Left lung (tissue), 10 donors: ENCODE results near the gene GLI3. TPM values are rescaled to one million over a fixed set of nuclear protein-coding genes. Genes with fewer than 3 reads are reported as not detected.

ENCODE experiments used
- ATAC-seq: fragments of 200-7000 bp; cut with Tn5 transposase; one replicate; pipeline ENCODE4 v1.9.1; 2020; ENCODE audit warnings: moderate library complexity
- DNase-seq, 4 donors: peaks; one replicate each; pipeline ENCODE4 v3.0.0-alpha.2; 2013 to 2020
- H3K27ac ChIP-seq, 2 donors: fragments of 200-600 bp; sonication (generic) in 1 of 2; one replicate each; pipeline versions ENCODE4 v1.5.0 to v1.8.0; 2020 to 2021
- H3K27me3 ChIP-seq, 2 donors: fragments of 200-600 bp; sonication (generic) in 1 of 2; one replicate each; pipeline versions ENCODE4 v1.5.0 to v1.8.0; 2020 to 2021
- H3K36me3 ChIP-seq, 2 donors: fragments of 200-600 bp; sonication (generic) in 1 of 2; one replicate each; pipeline versions ENCODE4 v1.5.0 to v1.8.0; 2020 to 2021
- H3K4me1 ChIP-seq, 2 donors: fragments of 200-600 bp; one replicate each; pipeline ENCODE4 v1.8.0; 2021
- H3K4me3 ChIP-seq, 2 donors: fragments of 200-600 bp; sonication (generic) in 1 of 2; one replicate each; pipeline versions ENCODE4 v1.5.0 to v1.8.0; 2020 to 2021; ENCODE audit warnings: mild to moderate bottlenecking in 1 of 2
- H3K9me3 ChIP-seq, 2 donors: fragments of 200-600 bp; sonication (generic) in 1 of 2; one replicate each; pipeline versions ENCODE4 v1.5.0 to v1.8.0; 2020 to 2021
- intact Hi-C, 2 donors: fragments of 100-400 bp; cut with DNase I; formaldehyde crosslinking; loops; one replicate each; pipeline versions ENCODE4 v1.11.2 to v1.14.2; 2022
- polyA plus RNA-seq, 6 donors: library from polyadenylated mRNA; unstranded; fragments of 120-200 nt; gene quantifications; one replicate each; pipeline ENCODE4 v1.2.1, GENCODE V29; 2013; ENCODE audit not compliant: insufficient read length in 6 of 6
- total RNA-seq, 2 donors: library from RNA; stranded (reverse); fragmentation: NEBNext Ultra II Directional; extraction: Animal tissue kit (Norgen Biotek cat#: 25700); gene quantifications; one replicate each; pipeline ENCODE4 v1.2.1, GENCODE V29; 2021
- TF ChIP-seq, protein P1 (sequence below), 2 donors: fragments of 200-600 bp; sonication (generic) in 1 of 2; IDR thresholded peaks; one replicate each; pipeline versions ENCODE4 v1.5.0 to v1.8.0; 2021; ENCODE audit warnings: antibody characterized with exemption in 2 of 2
- donor health status: DM: no; HTN: yes; CAD: no.
- donor health status: DM: no; HTN: no; CAD: no.

The GLI3 gene
- total and polyA plus RNA-seq, 8 donors, result 20.3 to 38.0 (median 31.3) TPM

DNA sequence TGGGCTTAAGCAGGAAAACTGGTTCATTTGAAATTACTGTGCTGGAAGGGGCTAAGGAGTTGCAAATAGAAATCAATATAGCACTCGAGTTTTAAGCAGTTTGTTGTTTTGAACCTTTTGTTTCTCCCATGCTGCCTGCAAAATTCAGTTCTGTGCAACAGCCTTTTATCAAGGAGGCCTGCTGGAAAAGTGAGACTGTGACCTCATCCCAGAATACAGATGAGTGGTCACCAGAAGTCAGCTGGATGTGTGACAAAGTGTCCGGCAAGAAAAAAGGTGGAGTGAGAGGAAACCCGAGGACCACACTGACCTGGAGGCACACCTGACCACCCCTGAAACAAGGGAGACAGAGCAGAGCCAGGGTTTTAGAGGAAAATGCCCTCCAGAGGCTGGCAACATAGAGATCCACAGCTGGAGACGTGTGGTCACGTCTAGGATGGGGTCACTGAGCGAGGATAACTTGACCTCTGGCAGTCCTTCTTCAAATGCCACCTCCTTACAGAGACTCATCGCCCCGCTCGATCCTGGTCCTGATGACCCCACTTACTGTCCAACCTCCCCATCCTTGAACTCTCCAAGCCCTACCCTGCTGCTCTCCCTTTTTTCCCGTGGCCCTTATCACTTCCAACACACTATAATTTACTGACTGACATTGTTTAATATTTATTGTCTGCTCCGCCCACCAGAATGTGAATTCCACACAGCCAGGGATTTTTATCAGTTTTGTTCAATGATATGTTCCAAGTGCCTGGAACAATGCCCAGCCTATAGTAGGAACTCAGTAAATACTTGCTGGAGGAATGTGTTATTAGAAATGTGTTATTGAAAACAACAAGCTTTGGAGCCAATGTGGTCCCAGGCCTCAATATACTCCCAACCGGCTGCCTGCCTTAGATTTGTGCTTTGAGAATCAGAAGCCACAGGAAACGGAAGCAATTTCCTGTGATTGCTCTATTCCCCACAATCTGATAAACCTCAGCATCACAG lies 243.8 kb downstream of the GLI3 start:
- ATAC-seq, result peak; percentile 35
- H3K4me1 ChIP-seq, result peaks cover 13 to 14% of the 10 kb centered on the region in 2 donors
- H3K27ac ChIP-seq, result no peak overlapping the region
- H3K27me3 ChIP-seq, result no peaks in the 10 kb centered on the region
- DNase-seq, result peak in 2 of 4 donors; percentile 89 to 92
- no peaks in the 10 kb centered on the region for H3K36me3 ChIP-seq
- no peak overlapping the region for H3K4me3 ChIP-seq
- TF ChIP-seq, protein P1, sequence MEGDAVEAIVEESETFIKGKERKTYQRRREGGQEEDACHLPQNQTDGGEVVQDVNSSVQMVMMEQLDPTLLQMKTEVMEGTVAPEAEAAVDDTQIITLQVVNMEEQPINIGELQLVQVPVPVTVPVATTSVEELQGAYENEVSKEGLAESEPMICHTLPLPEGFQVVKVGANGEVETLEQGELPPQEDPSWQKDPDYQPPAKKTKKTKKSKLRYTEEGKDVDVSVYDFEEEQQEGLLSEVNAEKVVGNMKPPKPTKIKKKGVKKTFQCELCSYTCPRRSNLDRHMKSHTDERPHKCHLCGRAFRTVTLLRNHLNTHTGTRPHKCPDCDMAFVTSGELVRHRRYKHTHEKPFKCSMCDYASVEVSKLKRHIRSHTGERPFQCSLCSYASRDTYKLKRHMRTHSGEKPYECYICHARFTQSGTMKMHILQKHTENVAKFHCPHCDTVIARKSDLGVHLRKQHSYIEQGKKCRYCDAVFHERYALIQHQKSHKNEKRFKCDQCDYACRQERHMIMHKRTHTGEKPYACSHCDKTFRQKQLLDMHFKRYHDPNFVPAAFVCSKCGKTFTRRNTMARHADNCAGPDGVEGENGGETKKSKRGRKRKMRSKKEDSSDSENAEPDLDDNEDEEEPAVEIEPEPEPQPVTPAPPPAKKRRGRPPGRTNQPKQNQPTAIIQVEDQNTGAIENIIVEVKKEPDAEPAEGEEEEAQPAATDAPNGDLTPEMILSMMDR (IDR thresholded peaks at IDR 0.05), result no peak
- intact Hi-C loops, result no loop called here
- H3K9me3 ChIP-seq, result no peaks in the 10 kb centered on the region

DNA sequence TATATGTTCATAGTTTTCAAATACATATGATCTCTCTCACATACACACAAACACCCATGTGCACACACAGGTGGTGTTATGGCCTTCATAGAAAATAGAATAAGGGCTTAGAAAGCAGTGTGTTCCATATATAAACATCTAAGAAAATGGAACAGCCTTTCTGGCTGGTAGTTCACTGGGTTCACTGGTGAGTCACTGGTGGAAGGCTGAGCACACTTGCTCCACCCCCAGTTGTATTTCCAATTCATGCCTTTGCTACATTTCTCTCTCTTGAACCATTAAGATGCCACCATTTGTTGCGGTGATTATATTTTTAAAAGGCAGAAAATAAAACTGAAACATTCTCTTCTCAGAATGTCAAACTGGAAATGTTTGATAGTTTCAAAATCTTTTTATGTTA lies 252.1 kb downstream of the GLI3 start:
- DNase-seq, result no peak
- intact Hi-C loops, result no loop called here
- Histone ChIP-seq H3K4me1 (no peaks in the 10 kb centered on the region), H3K4me3 (no peak overlapping the region), H3K27me3 (no peaks in the 10 kb centered on the region), H3K9me3 (no peaks in the 10 kb centered on the region), H3K27ac (no peak overlapping the region), H3K36me3 (no peaks in the 10 kb centered on the region)
- TF ChIP-seq, protein P1 (IDR thresholded peaks at IDR 0.05), result no peak
- ATAC-seq, result no peak

DNA sequence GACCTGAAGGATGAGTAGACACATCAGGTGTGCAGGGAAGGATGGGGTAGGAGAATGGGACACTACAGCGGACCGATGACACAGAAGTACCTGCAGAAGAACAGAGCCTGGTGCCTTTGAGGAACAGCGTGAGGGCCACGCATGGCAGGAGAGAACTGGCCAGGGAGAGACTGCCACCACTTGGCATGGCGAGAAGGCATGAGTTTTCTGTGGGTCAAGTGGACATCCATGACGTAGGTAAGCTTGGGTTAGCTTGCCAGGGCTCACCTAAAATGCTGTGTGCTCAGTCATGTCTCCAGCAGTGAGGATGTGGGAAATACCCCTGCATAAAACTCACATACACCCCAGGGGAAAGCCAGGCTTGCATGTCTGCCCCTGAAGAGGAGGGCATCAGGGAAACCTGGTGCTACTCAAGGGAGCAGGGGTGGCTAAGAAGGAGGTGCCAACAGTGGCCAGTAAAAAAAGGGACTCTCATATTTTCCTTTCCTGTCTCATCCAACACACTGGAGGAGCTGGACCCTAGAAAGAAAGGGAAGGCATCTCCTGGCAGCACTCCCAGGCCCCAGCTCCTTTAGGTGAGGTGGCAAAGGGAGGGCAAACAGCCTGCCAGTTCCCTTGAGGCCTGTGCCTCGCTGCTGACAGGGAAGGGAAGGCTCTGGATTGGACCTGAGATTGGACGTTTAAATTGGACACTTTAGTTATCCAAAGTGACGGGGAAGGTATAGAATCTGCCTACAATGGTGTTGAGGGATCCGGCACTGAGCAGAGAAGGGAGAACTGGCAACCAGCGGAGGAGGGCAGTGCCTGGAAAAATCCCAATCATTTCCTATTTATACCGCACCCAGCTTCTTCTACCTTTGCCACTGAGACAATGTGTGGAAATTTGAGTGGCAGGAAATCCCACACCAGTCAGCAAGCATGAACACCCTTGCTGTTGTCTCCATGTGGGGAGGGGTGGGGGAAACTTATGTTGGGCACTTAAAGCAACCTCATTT lies 255.7 kb downstream of the GLI3 start:
- intact Hi-C loops, result no loop called here
- no peak overlapping the region for H3K27ac ChIP-seq
- TF ChIP-seq, protein P1 (IDR thresholded peaks at IDR 0.05), result no peak
- no peak overlapping the region for H3K4me3 ChIP-seq
- no peaks in the 10 kb centered on the region for H3K27me3 ChIP-seq
- H3K36me3 ChIP-seq, result no peaks in the 10 kb centered on the region
- no peaks in the 10 kb centered on the region for H3K4me1 ChIP-seq
- ATAC-seq, result no peak
- no peak for DNase-seq
- H3K9me3 ChIP-seq, result no peaks in the 10 kb centered on the region

DNA sequence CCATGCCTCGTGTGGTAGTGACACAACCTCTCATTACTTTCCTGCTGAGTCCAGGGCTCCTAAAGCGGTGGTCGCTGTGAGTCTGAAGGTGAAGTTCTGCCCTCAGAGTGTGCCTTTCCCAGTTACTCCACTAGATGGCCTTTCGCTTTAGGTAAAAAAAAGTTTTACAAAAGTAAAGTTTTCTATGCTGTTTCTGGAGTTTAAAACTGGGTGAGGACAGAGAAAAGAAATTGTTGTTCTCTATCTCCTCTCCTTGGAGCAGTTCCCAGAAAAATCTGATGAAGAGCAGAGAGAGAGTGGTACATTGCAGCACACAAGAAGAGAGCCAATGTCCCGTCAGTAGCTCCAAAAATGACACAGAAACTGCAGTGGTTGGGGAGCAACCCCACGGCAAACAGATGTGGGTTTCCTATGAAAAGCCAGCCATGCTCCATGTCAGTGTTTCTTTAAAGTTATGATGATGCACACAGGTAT lies 257.1 kb downstream of the GLI3 start:
- ATAC-seq (peak; percentile 50), DNase-seq (peak in 2 of 4 donors; percentile 47 to 82)
- Histone ChIP-seq H3K9me3 (no peaks in the 10 kb centered on the region), H3K27me3 (no peaks in the 10 kb centered on the region), H3K4me3 (no peak overlapping the region), H3K36me3 (no peaks in the 10 kb centered on the region), H3K4me1 (peaks cover under 1 to 12% of the 10 kb centered on the region in 2 donors), H3K27ac (no peak overlapping the region)
- TF ChIP-seq, protein P1 (IDR thresholded peaks at IDR 0.05), result peak; percentile 63 to 65
- intact Hi-C loops, result no loop called here
